Measurements from ENCODE around the gene DPYD.

DNA sequence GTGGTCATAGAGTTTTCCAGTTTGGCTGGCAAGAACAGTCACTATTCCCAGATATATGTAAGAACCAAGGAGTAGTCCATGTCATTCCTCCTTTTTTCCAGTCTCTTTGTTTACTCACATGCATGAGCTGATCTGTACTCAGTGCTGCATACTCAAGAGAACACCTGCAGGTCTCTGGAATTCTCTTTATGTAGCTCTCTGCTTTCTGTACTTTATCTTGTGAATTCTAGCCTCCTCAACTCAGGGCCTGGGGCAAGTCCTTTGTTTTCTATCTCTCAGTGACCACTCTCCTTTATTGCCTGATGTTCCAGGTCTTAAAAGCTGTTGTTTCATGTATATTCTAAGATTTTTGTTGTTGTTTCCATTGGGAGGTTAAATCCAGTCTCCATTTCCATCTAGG, 478.9 kb downstream of the DPYD start:
- TF ChIP-seq TCF7 (CRISPR knock-in tag; IDR thresholded peaks at IDR 0.05; ENCODE audit: low read depth), result no peak
- TF ChIP-seq KAT7 (CRISPR knock-in tag; IDR thresholded peaks at IDR 0.05; ENCODE audit: borderline replicate concordance), result no peak
- TF ChIP-seq SP1 (CRISPR knock-in tag; conservative IDR thresholded peaks at IDR 0.05), result no peak
- TF ChIP-seq, protein P1, sequence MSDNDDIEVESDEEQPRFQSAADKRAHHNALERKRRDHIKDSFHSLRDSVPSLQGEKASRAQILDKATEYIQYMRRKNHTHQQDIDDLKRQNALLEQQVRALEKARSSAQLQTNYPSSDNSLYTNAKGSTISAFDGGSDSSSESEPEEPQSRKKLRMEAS (CRISPR knock-in tag; IDR thresholded peaks at IDR 0.05), result no peak
- no peak for TF ChIP-seq CREB1 (CRISPR knock-in tag; IDR thresholded peaks at IDR 0.05)
- TF ChIP-seq, protein P2, sequence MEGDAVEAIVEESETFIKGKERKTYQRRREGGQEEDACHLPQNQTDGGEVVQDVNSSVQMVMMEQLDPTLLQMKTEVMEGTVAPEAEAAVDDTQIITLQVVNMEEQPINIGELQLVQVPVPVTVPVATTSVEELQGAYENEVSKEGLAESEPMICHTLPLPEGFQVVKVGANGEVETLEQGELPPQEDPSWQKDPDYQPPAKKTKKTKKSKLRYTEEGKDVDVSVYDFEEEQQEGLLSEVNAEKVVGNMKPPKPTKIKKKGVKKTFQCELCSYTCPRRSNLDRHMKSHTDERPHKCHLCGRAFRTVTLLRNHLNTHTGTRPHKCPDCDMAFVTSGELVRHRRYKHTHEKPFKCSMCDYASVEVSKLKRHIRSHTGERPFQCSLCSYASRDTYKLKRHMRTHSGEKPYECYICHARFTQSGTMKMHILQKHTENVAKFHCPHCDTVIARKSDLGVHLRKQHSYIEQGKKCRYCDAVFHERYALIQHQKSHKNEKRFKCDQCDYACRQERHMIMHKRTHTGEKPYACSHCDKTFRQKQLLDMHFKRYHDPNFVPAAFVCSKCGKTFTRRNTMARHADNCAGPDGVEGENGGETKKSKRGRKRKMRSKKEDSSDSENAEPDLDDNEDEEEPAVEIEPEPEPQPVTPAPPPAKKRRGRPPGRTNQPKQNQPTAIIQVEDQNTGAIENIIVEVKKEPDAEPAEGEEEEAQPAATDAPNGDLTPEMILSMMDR (IDR thresholded peaks at IDR 0.05), result no peak
- no peak for TF ChIP-seq RELA (CRISPR knock-in tag; IDR thresholded peaks at IDR 0.05; ENCODE audit: borderline replicate concordance)

Measured in WTC11 (cell line).